Lung (tissue), 12 donors: ENCODE data around the gene MED20. TPM values are rescaled to one million over a fixed set of nuclear protein-coding genes. Genes with fewer than 3 reads are reported as not detected.

ENCODE experiments used
- ATAC-seq: fragments of 200-7000 bp; cut with Tn5 transposase; one replicate; pipeline ENCODE4 v1.9.1; 2020; ENCODE audit warnings: moderate number of reproducible peaks; ENCODE audit not compliant: insufficient read depth, low FRiP score
- DNase-seq, 3 donors: peaks; one replicate each; pipeline ENCODE4 v3.0.0-alpha.2; 2013 to 2017
- H3K27ac ChIP-seq, 2 donors: one replicate each; pipeline ENCODE4 v1.5.1; 2013; ENCODE audit warnings: mild to moderate bottlenecking in 2 of 2, moderate library complexity in 2 of 2, control low read depth in 1 of 2, inconsistent platforms in 1 of 2, low read depth in 1 of 2, low read length in 1 of 2
- H3K27me3 ChIP-seq, 3 donors: one replicate each; pipeline ENCODE4 v1.5.1; 2013; ENCODE audit warnings: low read length in 2 of 3; ENCODE audit not compliant: control insufficient read depth in 3 of 3, insufficient read depth in 3 of 3
- H3K36me3 ChIP-seq, 4 donors: one replicate each; pipeline ENCODE4 v1.5.1; 2013; ENCODE audit warnings: low read length in 4 of 4, mild to moderate bottlenecking in 1 of 4, moderate library complexity in 1 of 4; ENCODE audit not compliant: control insufficient read depth in 4 of 4, insufficient read depth in 4 of 4
- H3K4me1 ChIP-seq, 5 donors: one replicate each; pipeline ENCODE4 v1.5.1; 2013; ENCODE audit warnings: low read length in 5 of 5, mild to moderate bottlenecking in 2 of 5, moderate library complexity in 1 of 5; ENCODE audit not compliant: control insufficient read depth in 5 of 5, insufficient read depth in 5 of 5
- H3K4me3 ChIP-seq: one replicate; pipeline ENCODE4 v1.5.1; 2013; ENCODE audit warnings: mild to moderate bottlenecking, control low read depth, moderate library complexity
- H3K9ac ChIP-seq, 2 donors: one replicate each; pipeline ENCODE4 v1.5.1; 2013; ENCODE audit warnings: low read length in 2 of 2, control low read depth in 1 of 2; ENCODE audit not compliant: insufficient read depth in 1 of 2
- H3K9me3 ChIP-seq, 4 donors: one replicate each; pipeline ENCODE4 v1.5.1; 2013; ENCODE audit warnings: low read length in 3 of 4, mild to moderate bottlenecking in 1 of 4, moderate library complexity in 1 of 4; ENCODE audit not compliant: control insufficient read depth in 4 of 4, insufficient read depth in 3 of 4
- WGBS, 2 donors: extraction: QIAGEN DNeasy Blood & Tissue Kit; methylation state at CpG; one replicate each; pipeline ENCODE4 v1.1.7; 2013; 5-methylcytosine and 5-hydroxymethylcytosine counted together
- polyA plus RNA-seq, 2 donors: library from polyadenylated mRNA; stranded (reverse); fragments of 200-250 nt; gene quantifications; one replicate each; pipeline ENCODE4 v1.2.1, GENCODE V29; 2013
- total RNA-seq, 2 donors: library from RNA; depleted of rRNA in 1 of 2; stranded (reverse); fragments of >200 nt in 1 of 2; gene quantifications; one replicate each; pipeline ENCODE4 v1.2.1, GENCODE V29; 2014 to 2021
- TF ChIP-seq, protein P1 (sequence below): IDR thresholded peaks from 2 replicates; pipeline ENCODE4 v1.5.1; 2012; ENCODE audit warnings: mild to moderate bottlenecking; ENCODE audit errors: control extremely low read depth, extremely low read depth
- donor health status: control.
- donor health status: control.
- donor health status: Bipolar disorder and iron deficiency.
- donor health status: healthy.
- donor health status: DM: yes; HTN: yes; CAD: no.

MED20 gene
- total and polyA plus RNA-seq, 4 donors = 7.0 to 20.4 (median 15.2) TPM

DNA sequence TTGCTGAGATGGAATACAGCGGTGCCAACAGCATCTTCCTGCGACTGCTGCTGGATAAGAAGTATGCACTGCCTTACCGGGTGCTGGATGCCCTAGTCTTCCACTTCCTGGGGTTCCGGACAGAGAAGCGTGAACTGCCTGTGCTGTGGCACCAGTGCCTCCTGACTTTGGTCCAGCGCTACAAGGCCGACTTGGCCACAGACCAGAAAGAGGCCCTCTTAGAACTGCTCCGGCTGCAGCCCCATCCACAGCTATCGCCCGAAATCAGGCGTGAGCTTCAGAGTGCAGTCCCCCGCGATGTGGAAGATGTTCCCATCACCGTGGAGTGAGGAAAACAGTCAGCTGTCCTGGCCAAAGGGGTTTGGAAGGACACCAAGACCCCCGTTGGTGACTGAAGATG, 11.4 kb upstream of the MED20 start:
- no peak overlapping the region for H3K9ac ChIP-seq
- H3K27ac ChIP-seq = no peak overlapping the region
- ATAC-seq (no peak), DNase-seq (no peak)
- no peaks in the 10 kb centered on the region for H3K4me1 ChIP-seq
- 92 to 95% methylated on average over 15 of the region's 15 CpGs for WGBS, 2 donors
- TF ChIP-seq, protein P1, sequence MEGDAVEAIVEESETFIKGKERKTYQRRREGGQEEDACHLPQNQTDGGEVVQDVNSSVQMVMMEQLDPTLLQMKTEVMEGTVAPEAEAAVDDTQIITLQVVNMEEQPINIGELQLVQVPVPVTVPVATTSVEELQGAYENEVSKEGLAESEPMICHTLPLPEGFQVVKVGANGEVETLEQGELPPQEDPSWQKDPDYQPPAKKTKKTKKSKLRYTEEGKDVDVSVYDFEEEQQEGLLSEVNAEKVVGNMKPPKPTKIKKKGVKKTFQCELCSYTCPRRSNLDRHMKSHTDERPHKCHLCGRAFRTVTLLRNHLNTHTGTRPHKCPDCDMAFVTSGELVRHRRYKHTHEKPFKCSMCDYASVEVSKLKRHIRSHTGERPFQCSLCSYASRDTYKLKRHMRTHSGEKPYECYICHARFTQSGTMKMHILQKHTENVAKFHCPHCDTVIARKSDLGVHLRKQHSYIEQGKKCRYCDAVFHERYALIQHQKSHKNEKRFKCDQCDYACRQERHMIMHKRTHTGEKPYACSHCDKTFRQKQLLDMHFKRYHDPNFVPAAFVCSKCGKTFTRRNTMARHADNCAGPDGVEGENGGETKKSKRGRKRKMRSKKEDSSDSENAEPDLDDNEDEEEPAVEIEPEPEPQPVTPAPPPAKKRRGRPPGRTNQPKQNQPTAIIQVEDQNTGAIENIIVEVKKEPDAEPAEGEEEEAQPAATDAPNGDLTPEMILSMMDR = no peak
- H3K9me3 ChIP-seq = no peaks in the 10 kb centered on the region
- H3K27me3 ChIP-seq = no peaks in the 10 kb centered on the region
- no peak overlapping the region for H3K4me3 ChIP-seq
- peaks cover 41 to 75% (median 48%) of the 10 kb centered on the region in 4 donors for H3K36me3 ChIP-seq

DNA sequence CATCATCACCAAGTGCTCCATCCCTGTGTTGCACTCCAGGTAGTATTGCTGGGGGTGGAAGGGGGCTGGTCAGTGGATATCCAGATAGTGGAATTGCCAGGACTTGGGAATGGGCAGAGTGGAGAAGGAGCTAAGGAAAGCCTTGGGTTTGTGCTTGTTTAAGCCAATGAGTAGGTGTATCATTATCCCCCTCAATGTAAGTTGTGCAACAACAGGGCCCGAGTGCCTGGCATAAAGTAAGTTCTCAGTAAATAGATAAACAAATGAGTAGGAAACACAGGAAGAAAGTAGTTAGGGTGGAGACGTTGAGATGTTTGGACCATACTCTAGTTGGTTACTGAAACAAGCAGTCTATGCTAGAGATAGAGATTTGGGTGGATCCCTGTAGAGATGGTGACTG, 10.9 kb upstream of the MED20 start:
- 35 to 54% methylated on average over 2 of the region's 2 CpGs for WGBS, 2 donors
- Histone ChIP-seq H3K9ac (no peak overlapping the region), H3K4me1 (no peaks in the 10 kb centered on the region), H3K4me3 (no peak overlapping the region), H3K36me3 (peaks cover 41 to 76% (median 52%) of the 10 kb centered on the region in 4 donors), H3K9me3 (no peaks in the 10 kb centered on the region), H3K27me3 (no peaks in the 10 kb centered on the region), H3K27ac (no peak overlapping the region)
- ATAC-seq = no peak
- TF ChIP-seq, protein P1 = no peak
- no peak for DNase-seq

DNA sequence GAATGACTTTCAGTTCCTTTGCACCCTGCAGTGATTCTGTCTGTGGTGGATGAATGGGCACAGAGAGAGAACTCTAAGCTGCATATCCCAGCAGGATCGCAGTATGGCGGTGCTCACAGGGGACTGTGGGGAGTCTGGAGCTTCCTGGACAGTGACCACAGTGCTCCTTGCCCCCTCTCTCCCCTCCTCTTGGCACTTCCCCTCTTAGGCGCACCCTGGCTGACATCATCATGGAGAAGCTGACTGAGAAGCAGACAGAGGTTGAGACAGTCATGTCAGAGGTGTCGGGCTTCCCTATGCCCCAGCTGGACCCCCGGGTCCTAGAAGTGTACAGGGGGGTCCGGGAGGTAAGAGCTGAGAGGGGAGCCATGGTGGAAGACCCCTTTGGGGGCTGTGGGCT, 9.0 kb upstream of the MED20 start:
- no peaks in the 10 kb centered on the region for H3K9me3 ChIP-seq
- DNase-seq (no peak), ATAC-seq (no peak)
- no peak overlapping the region for H3K27ac ChIP-seq
- peaks cover 39 to 61% (median 49%) of the 10 kb centered on the region in 4 donors for H3K36me3 ChIP-seq
- TF ChIP-seq, protein P1 = no peak
- H3K27me3 ChIP-seq = no peaks in the 10 kb centered on the region
- 77 to 84% methylated on average over 6 of the region's 6 CpGs for WGBS, 2 donors
- H3K9ac ChIP-seq = no peak overlapping the region
- no peak overlapping the region for H3K4me3 ChIP-seq
- H3K4me1 ChIP-seq = no peaks in the 10 kb centered on the region

DNA sequence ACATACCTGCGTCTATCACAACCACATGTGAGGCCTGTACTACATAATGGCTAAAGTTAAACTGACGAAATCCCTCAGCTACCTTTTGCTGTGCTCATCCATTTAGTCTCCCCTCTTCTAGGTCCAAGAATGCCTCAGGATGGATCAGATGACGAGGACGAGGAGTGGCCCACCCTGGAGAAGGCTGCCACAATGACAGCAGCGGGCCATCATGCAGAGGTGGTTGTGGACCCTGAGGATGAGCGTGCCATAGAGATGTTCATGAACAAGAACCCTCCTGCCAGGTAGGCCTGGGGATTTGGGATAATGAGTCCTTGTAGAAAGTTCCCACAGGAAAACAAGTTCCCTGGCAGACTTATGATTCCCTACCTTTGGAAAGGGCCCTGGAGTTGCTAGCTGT, 6.3 kb upstream of the MED20 start:
- ATAC-seq (no peak), DNase-seq (no peak)
- Histone ChIP-seq H3K27me3 (no peaks in the 10 kb centered on the region), H3K9me3 (no peaks in the 10 kb centered on the region), H3K36me3 (peaks cover 36 to 43% (median 40%) of the 10 kb centered on the region in 4 donors), H3K9ac (no peak overlapping the region), H3K27ac (no peak overlapping the region), H3K4me3 (no peak overlapping the region), H3K4me1 (peaks cover 0 to 10% (median 3%) of the 10 kb centered on the region in 5 donors)
- TF ChIP-seq, protein P1 = no peak
- 88 to 99% methylated on average over 6 of the region's 6 CpGs for WGBS, 2 donors
